AG09309 (cell line): Measurements from ENCODE around the gene ATP11A.

Experiments used
- DNase-seq: peaks from one replicate; pipeline ENCODE4 v3.0.0-alpha.2; 2010; ENCODE audit warnings: low read depth
- H3K4me3 ChIP-seq: 2 replicates; pipeline ENCODE4 v1.5.1; 2011; ENCODE audit warnings: mild to moderate bottlenecking, low read depth, low read length, moderate library complexity; ENCODE audit not compliant: control insufficient read depth
- TF ChIP-seq, protein P1 (sequence below): IDR thresholded peaks from 2 replicates; pipeline ENCODE4 v1.5.1; 2011; ENCODE audit warnings: mild to moderate bottlenecking, low read depth, low read length, inconsistent platforms; ENCODE audit not compliant: insufficient read depth, control insufficient read depth; ENCODE audit errors: missing control alignments

ATP11A gene

DNA sequence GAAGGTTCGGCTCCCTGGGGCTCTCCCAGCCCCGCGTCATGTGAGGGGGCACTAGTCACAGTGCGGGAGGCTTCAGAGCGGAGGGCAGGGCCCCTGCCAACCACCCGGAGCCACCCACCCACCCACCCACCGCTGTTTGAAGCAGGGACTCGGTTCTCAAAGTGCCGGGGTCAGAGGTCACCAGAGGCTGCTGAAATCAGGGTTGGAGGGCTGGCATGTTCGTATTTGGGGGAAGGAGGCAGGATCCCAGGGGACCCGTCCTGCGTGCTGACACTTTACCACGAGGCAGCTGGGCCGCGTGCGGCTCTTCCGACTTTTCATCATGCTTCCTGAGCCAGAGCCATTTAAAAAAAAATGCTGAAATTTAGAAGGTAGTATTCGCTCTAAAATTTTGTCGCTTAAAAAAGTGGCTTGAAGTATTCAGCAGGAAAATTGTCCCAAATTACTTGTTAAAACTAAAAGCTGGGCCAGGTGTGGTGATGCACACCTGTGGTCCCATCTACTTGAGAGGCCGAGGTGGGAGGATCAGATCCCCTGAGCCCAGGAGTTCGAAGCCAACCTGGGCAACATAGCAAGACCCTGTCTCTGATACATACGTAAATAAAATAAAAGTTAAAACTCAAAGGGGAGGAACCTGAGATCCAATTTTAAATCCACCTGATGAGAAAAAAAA, 21.2 kb downstream of the ATP11A start:
- TF ChIP-seq, protein P1, sequence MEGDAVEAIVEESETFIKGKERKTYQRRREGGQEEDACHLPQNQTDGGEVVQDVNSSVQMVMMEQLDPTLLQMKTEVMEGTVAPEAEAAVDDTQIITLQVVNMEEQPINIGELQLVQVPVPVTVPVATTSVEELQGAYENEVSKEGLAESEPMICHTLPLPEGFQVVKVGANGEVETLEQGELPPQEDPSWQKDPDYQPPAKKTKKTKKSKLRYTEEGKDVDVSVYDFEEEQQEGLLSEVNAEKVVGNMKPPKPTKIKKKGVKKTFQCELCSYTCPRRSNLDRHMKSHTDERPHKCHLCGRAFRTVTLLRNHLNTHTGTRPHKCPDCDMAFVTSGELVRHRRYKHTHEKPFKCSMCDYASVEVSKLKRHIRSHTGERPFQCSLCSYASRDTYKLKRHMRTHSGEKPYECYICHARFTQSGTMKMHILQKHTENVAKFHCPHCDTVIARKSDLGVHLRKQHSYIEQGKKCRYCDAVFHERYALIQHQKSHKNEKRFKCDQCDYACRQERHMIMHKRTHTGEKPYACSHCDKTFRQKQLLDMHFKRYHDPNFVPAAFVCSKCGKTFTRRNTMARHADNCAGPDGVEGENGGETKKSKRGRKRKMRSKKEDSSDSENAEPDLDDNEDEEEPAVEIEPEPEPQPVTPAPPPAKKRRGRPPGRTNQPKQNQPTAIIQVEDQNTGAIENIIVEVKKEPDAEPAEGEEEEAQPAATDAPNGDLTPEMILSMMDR = no peak
- no peak for DNase-seq
- peak overlapping the region; percentile 47 for H3K4me3 ChIP-seq

DNA sequence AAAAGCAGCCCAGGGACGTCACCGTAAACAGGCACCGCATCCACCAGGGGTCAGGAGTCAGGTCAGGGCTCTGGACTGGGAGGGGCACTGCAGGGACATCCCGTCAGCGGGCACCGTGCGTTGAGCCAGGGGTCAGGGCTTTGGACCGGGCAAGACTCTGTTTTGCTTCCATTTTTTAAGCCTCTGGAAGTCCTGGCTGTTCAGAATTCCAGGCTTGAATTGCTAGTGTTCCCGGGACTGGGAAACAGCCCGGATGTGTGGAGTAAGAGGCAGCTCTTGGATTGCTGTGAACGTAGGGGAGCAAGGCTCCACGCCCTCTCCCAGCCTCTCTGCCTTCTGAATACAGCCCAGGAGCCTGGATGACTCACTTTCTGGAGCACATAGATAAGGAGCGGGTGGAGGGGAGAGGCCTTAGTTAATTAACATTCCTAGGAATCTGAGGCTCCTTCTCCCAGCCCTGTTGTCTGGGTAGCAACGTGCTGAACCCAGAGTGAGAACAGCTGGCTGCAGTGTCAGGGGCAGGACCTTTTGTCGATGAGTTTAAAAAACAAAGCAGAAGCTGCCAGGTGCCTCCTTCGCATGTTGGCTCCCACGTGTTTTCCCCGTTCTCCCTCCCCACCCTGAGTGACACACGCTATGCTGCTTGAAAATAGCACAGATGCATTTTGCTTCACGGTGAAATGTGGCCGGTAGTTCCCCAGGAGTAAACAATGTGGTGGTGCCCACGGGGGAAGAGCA, 21.9 kb downstream of the ATP11A start:
- H3K4me3 ChIP-seq = peak overlapping the region; percentile 47
- DNase-seq = peak; percentile 93
- TF ChIP-seq, protein P1 = peak; percentile 27

DNA sequence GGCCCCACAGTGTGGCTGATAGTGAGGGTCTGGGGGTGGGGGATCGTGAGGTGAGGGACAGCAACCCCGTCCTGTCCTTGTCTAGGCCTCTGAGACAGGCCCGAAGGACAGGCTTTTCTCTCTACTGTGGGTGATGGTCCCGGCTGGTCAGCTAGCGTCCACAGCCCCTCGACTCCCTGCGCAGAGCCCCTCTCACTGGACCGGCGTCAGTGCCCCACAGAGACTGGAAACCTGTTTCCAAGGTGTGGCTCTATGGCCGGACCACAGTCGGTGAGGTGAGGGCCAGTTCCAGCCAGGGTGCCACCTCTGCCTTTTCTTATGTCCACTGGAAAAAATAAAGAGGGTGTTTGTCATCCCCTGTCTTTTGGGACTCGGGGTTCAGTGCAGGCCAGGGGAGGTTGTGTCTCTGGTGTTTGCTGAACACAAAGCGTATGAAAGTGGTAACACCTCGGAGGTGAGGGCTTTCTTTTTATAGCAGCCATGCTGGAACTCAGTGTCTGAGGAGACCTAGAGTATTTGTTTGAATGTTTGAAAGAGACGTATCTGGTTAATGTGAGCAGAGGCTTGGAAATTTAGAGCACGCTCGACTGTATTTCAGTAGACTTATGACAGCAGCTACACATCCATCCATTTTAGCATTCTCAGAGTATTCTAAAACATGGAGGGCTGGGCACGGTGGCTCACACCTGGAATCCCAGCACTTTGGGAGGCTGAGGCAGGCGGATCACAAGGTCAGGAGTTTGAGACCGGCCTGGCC, 22.8 kb downstream of the ATP11A start:
- TF ChIP-seq, protein P1 = no peak
- no peak for DNase-seq
- no peak overlapping the region for H3K4me3 ChIP-seq

DNA sequence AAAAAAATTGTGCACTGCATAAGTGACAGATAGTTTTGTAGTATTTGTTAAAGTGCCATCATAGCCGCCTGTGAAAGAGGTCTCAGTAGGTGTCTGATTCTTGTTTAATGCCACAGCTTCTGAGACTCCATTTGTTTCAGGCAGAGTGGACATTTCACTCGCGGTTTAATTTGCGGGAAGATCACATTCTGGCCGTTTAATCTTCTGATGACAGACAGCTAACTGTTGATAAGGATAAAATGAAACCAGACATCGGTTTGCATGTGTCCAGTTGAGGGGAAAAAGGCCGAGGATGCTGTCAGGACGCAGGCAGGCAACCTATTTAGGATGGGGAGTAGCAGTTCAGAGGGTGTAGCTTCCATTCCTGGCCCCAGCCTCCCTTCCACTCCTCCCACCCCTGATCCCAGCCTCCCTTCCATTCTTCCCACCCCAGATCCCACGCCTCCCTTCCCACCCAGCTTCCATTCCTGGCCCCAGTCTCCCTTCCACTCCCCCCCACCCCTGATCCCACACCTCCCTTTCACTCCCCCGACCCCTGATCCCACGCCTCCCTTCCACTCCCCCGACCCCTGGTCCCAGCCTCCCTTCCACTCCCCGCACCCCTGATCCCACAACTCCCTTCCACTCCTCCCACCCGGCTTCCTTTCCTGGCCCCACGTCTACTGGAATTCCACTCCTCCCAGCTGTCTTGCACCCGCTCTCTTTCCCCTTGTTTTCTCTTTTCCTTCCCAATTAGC, 23.8 kb downstream of the ATP11A start:
- DNase-seq = no peak
- no peak overlapping the region for H3K4me3 ChIP-seq
- TF ChIP-seq, protein P1 = no peak

DNA sequence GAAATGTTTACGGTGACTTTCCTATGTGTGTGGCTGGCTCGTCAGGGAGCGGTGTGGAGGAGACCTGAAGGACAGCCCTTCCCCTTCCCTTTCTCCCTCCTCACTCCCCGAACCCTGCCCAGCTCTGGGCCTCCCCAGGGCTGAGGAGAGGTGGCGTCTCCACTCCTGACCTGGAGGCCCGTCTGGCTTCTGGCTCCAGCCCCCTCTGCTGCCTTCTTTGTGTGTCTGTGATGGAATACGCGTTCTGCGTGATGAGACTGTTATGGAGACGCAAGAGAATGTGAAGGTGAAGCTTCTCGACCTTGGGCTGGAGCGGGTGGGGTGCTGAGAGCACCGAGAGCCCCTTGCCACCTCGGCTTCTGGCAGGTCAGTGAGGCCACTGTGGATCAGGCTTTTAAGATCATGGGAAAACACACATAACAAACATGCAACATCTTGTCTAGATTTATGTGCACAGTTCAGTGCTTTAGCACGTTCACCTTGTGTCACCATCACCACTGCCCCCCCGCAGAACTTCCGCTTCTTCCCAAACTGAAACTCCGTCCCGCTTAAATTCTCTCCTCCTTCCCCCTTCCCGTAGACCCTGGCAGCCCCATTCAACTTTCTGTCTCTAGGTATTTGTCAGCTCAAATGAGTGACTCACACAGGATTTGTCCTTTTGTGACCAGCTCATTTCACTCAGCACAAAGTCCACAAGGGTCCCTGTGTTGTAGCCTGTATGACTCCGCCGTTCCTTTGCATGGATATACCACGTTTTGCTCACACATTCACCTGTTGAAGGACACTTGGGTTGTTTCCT, 24.7 kb downstream of the ATP11A start:
- no peak overlapping the region for H3K4me3 ChIP-seq
- no peak for DNase-seq
- TF ChIP-seq, protein P1 = no peak

DNA sequence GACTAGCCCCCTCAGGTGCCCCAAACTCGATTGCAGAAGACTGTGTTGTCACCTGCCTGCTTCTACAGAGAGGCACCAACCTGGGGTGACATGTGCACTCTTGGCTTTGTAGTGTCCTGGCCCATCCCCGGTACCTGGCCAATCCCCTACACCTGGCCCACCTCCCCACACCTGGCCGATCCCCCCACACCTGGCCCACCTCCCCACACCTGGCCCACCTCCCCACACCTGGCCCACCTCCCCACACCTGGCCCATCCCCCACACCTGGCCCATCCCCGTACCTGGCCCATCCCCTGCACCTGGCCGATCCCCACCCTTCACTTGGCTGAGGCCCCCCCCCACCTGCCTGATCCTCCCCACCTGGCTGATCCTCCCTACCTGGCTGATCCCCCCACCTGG, 25.4 kb downstream of the ATP11A start:
- TF ChIP-seq, protein P1 = no peak
- no peak overlapping the region for H3K4me3 ChIP-seq
- no peak for DNase-seq
